IMR-90 (cell line): Measurements from ENCODE around the gene GABRB2. TPM values are rescaled to one million over a fixed set of nuclear protein-coding genes. Genes with fewer than 3 reads are reported as not detected.

ENCODE experiments used
- ATAC-seq: fragments of 200-7000 bp; cut with Tn5 transposase; 2 replicates; pipeline ENCODE4 v1.9.1; 2020; ENCODE audit warnings: low read depth, mild to moderate bottlenecking, moderate library complexity
- BruUV-seq: library from RNA; stranded (reverse); fragments of 400-500 nt; replicated peaks from 2 replicates; lab custom pipeline; 2021; lab: Mats Ljungman, UMichigan
- CTCF ChIA-PET: fragments of 300-600 bp; formaldehyde crosslinking; extraction: SDS; loops from one replicate; lab custom pipeline; 2021; ENCODE audit warnings: antibody characterized with exemption; lab: Yijun Ruan, JAX
- POLR2A ChIA-PET: fragments of 300-600 bp; sonication (Branson Sonifier 250); formaldehyde crosslinking; loops from one replicate; lab custom pipeline; 2022; ENCODE audit warnings: antibody characterized with exemption; ENCODE audit not compliant: unreplicated experiment; lab: Charles Lee
- DNase-seq: peaks from one replicate; pipeline ENCODE4 v3.0.0; 2013
- H2AFZ ChIP-seq: replicated peaks from 2 replicates; pipeline ENCODE3; 2013; ENCODE audit warnings: low read length, mild to moderate bottlenecking; ENCODE audit not compliant: poor library complexity
- H2AK5ac ChIP-seq: 2 replicates; pipeline ENCODE4 v1.6.1; 2013; ENCODE audit warnings: low read depth, low read length, inconsistent platforms
- H2AK9ac ChIP-seq: replicated peaks from 2 replicates; pipeline ENCODE3; 2013; ENCODE audit warnings: mild to moderate bottlenecking, low read depth, low read length, moderate library complexity; ENCODE audit not compliant: poor library complexity
- H2BK120ac ChIP-seq: 2 replicates; pipeline ENCODE4 v1.6.1; 2013; ENCODE audit warnings: low read depth, low read length, inconsistent platforms
- H2BK15ac ChIP-seq: 3 replicates; pipeline ENCODE4 v1.6.1; 2013; ENCODE audit warnings: low read depth, low read length, inconsistent platforms
- H2BK20ac ChIP-seq: 2 replicates; pipeline ENCODE4 v1.6.1; 2013; ENCODE audit warnings: low read depth, mild to moderate bottlenecking, inconsistent platforms, low read length, moderate library complexity
- H2BK5ac ChIP-seq: 2 replicates; pipeline ENCODE4 v1.6.1; 2013; ENCODE audit warnings: mild to moderate bottlenecking, low read depth, low read length, inconsistent platforms; ENCODE audit not compliant: poor library complexity, severe bottlenecking
- H3K14ac ChIP-seq: replicated peaks from 2 replicates; pipeline ENCODE4 v1.6.1; 2013; ENCODE audit warnings: low read depth, low read length, inconsistent platforms
- H3K18ac ChIP-seq: 2 replicates; pipeline ENCODE4 v1.6.1; 2013; ENCODE audit warnings: low read depth, low read length, control low read depth
- H3K23ac ChIP-seq: 2 replicates; pipeline ENCODE4 v1.6.1; 2013; ENCODE audit warnings: low read depth, low read length, inconsistent platforms
- H3K27ac ChIP-seq: 2 replicates; pipeline ENCODE4 v1.5.1; 2013; ENCODE audit warnings: mild to moderate bottlenecking, control low read depth, low read length; ENCODE audit not compliant: insufficient read depth
- H3K27me3 ChIP-seq: 2 replicates; pipeline ENCODE4 v1.6.1; 2013; ENCODE audit warnings: low read length; ENCODE audit not compliant: control insufficient read depth, insufficient read depth
- H3K36me3 ChIP-seq: 2 replicates; pipeline ENCODE4 v1.6.1; 2013; ENCODE audit warnings: low read length, mixed read lengths; ENCODE audit not compliant: control insufficient read depth, insufficient read depth
- H3K4ac ChIP-seq: 2 replicates; pipeline ENCODE4 v1.6.1; 2013; ENCODE audit warnings: low read depth, low read length, inconsistent platforms
- H3K4me1 ChIP-seq: 2 replicates; pipeline ENCODE4 v1.6.1; 2013; ENCODE audit warnings: low read length, mixed read lengths; ENCODE audit not compliant: control insufficient read depth, insufficient read depth
- H3K4me2 ChIP-seq: 2 replicates; pipeline ENCODE4 v1.6.1; 2013; ENCODE audit warnings: low read depth, mild to moderate bottlenecking, control low read depth, low read length, moderate library complexity
- H3K4me3 ChIP-seq: 2 replicates; pipeline ENCODE4 v1.5.1; 2013; ENCODE audit warnings: low read depth, mild to moderate bottlenecking, control low read depth, low read length, moderate library complexity; ENCODE audit not compliant: insufficient read depth
- H3K56ac ChIP-seq: 2 replicates; pipeline ENCODE4 v1.6.1; 2013; ENCODE audit warnings: low read length, inconsistent platforms; ENCODE audit not compliant: insufficient read depth; ENCODE audit errors: extremely low read depth
- H3K79me1 ChIP-seq, 2 experiments: 2 replicates each; pipeline ENCODE4 v1.6.1; 2013; ENCODE audit warnings: low read length in 2 of 2, inconsistent platforms in 1 of 2, low read depth in 1 of 2
- H3K9ac ChIP-seq: 2 replicates; pipeline ENCODE4 v1.6.1; 2013; ENCODE audit warnings: low read depth, low read length, control low read depth
- H3K9me1 ChIP-seq: 2 replicates; pipeline ENCODE4 v1.6.1; 2013; ENCODE audit warnings: low read length, inconsistent platforms; ENCODE audit not compliant: insufficient read depth
- H3K9me3 ChIP-seq: 2 replicates; pipeline ENCODE4 v1.6.1; 2013; ENCODE audit warnings: low read length; ENCODE audit not compliant: control insufficient read depth, insufficient read depth
- H4K20me1 ChIP-seq: 2 replicates; pipeline ENCODE4 v1.6.1; 2013; ENCODE audit warnings: low read length, inconsistent platforms; ENCODE audit not compliant: insufficient read depth
- H4K5ac ChIP-seq: 2 replicates; pipeline ENCODE4 v1.6.1; 2013; ENCODE audit warnings: mild to moderate bottlenecking, low read depth, low read length, control low read depth
- H4K8ac ChIP-seq, 2 experiments: 2 replicates each; pipeline ENCODE4 v1.6.1; 2013; ENCODE audit warnings: low read depth in 2 of 2, low read length in 2 of 2, control low read depth in 1 of 2, inconsistent platforms in 1 of 2
- H4K91ac ChIP-seq: 2 replicates; pipeline ENCODE4 v1.6.1; 2013; ENCODE audit warnings: low read depth, low read length, inconsistent platforms; ENCODE audit not compliant: insufficient read depth
- BHLHE40 ChIP-seq: fragments of 150-350 bp; IDR thresholded peaks from 2 replicates; pipeline ENCODE4 v1.6.1; 2016; ENCODE audit warnings: mild to moderate bottlenecking, low read depth, low read length
- CHD1 ChIP-seq: IDR thresholded peaks from 2 replicates; pipeline ENCODE4 v1.6.1; 2012; ENCODE audit warnings: low read depth, low read length, improper control_type of control experiment
- FOS ChIP-seq: fragments of 150-350 bp; IDR thresholded peaks from 2 replicates; pipeline ENCODE4 v1.6.1; 2016; ENCODE audit warnings: low read depth, low read length
- MAZ ChIP-seq: IDR thresholded peaks from 2 replicates; pipeline ENCODE4 v1.6.1; 2012; ENCODE audit warnings: low read depth, mild to moderate bottlenecking, low read length, improper control_type of control experiment, moderate library complexity, borderline replicate concordance
- MXI1 ChIP-seq: IDR thresholded peaks from 2 replicates; pipeline ENCODE4 v1.6.1; 2012; ENCODE audit warnings: low read depth, mild to moderate bottlenecking, low read length, moderate library complexity, borderline replicate concordance
- NFE2L2 ChIP-seq: fragments of 150-350 bp; IDR thresholded peaks from 2 replicates; pipeline ENCODE4 v1.6.1; 2016; ENCODE audit warnings: low read depth, mild to moderate bottlenecking, low read length
- POLR2A ChIP-seq: IDR thresholded peaks from 2 replicates; pipeline ENCODE4 v1.6.1; 2012; ENCODE audit warnings: mild to moderate bottlenecking, low read depth, low read length
- RAD21 ChIP-seq: IDR thresholded peaks from 2 replicates; pipeline ENCODE4 v1.6.1; 2012; ENCODE audit warnings: low read length, improper control_type of control experiment
- RCOR1 ChIP-seq: IDR thresholded peaks from 2 replicates; pipeline ENCODE4 v1.6.1; 2012; ENCODE audit warnings: mild to moderate bottlenecking, low read length, improper control_type of control experiment; ENCODE audit not compliant: insufficient replicate concordance
- SMC3 ChIP-seq: fragments of 150-350 bp; IDR thresholded peaks from 2 replicates; pipeline ENCODE4 v1.6.1; 2016; ENCODE audit warnings: low read depth, mild to moderate bottlenecking, antibody characterized with exemption, low read length, moderate library complexity
- WGBS, 2 experiments: methylation state at CpG; one replicate each; pipeline versions ENCODE4 v1.1.5 to v1.1.7; 2013; ENCODE audit warnings: missing lambda C conversion rate in 2 of 2; ENCODE audit not compliant: insufficient read length in 1 of 2; ENCODE audit errors: extremely low coverage in 2 of 2; 5-methylcytosine and 5-hydroxymethylcytosine counted together
- dilution Hi-C: fragments of 300-500 bp; cut with HindIII; formaldehyde crosslinking; loops from one replicate; pipeline ENCODE4 v1.14.3; 2018; ENCODE audit warnings: low sequenced_read_pairs; ENCODE audit not compliant: unreplicated experiment
- in situ Hi-C: fragments of 300-500 bp; cut with MboI; formaldehyde crosslinking; loops from 3 replicates; pipeline ENCODE4 v1.14.3; 2019; ENCODE audit warnings: low sequenced_read_pairs, inconsistent platforms, mixed read lengths
- intact Hi-C: fragments of 100-400 bp; cut with micrococcal nuclease; formaldehyde crosslinking; loops from 2 replicates; pipeline ENCODE4 v1.10.0; 2022
- polyA plus RNA-seq, 3 experiments: library from polyadenylated mRNA; depleted of rRNA; stranded (reverse); fragments of >200 nt; gene quantifications; 2 replicates each; pipeline ENCODE4 v1.2.3, GENCODE V29; 2012; ENCODE audit warnings: low replicate concordance in 1 of 3
- total RNA-seq: library from RNA; depleted of rRNA; stranded (reverse); fragments of >200 nt; gene quantifications from 2 replicates; pipeline ENCODE4 v1.2.3, GENCODE V29; 2012
- TF ChIP-seq, protein P1 (sequence below): conservative IDR thresholded peaks from 2 replicates; pipeline ENCODE4 v1.5.1; 2012; ENCODE audit warnings: mild to moderate bottlenecking, low read depth, low read length, improper control_type of control experiment

The GABRB2 gene
- total and polyA plus RNA-seq, 2 of the 4 experiments (the other 2 are of a cell fraction), result not detected

DNA sequence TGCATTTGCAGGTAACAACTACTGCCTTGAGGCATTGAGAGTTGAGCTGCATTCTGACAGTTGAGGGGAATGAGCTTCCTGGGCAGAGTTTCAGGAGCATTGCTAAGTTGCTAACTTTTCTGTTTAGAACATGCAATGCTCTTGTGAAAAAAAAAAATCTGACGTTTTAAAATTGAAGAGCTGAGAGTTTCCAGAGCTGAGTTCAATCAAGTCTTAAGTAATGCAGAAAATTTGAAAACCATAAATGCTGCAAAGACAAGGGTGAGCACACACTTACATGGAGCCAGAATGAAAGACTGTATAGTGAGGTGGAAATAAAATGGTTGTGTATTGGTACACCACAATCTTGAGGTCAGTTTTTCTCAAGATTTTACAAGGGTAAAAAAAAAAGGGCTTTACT is 166.0 kb downstream of the GABRB2 start:
- Histone ChIP-seq H4K8ac (no peak overlapping the region), H3K36me3 (no peaks in the 10 kb centered on the region), H3K4me2 (no peak overlapping the region), H2BK15ac (no peak overlapping the region), H2AK9ac (no peak overlapping the region), H3K14ac (no peak overlapping the region), H2AK5ac (no peak overlapping the region), H3K56ac (no peak overlapping the region), H4K91ac (no peak overlapping the region), H2AFZ (no peak overlapping the region), H2BK20ac (no peak overlapping the region), H4K20me1 (no peaks in the 10 kb centered on the region), H3K27me3 (no peaks in the 10 kb centered on the region), H3K79me1 (no peaks in the 10 kb centered on the region), H3K27ac (no peak overlapping the region), H3K4me3 (no peak overlapping the region), H3K18ac (no peak overlapping the region), H3K4ac (no peak overlapping the region), H2BK5ac (no peak overlapping the region), H3K9ac (no peak overlapping the region), H3K9me3 (peaks cover 3% of the 10 kb centered on the region; the same call in 1 of the 2 replicates), H3K23ac (no peak overlapping the region), H4K5ac (no peak overlapping the region), H2BK120ac (no peak overlapping the region), H3K9me1 (no peaks in the 10 kb centered on the region), H3K4me1 (no peaks in the 10 kb centered on the region)
- intact Hi-C loops, result no loop called here
- ATAC-seq (no peak), DNase-seq (no peak)
- in situ Hi-C loops, result no loop called here
- ChIA-PET POLR2A (no interaction called here), CTCF (no interaction called here)
- dilution Hi-C loops, result no loop called here
- WGBS, 2 experiments, result no CpG with 5 or more reads among the region's 1 CpG
- BruUV-seq, result no TSS peak
- TF ChIP-seq RAD21 (no peak), CHD1 (no peak), MXI1 (no peak), MAZ (no peak), POLR2A (no peak), NFE2L2 (no peak), SMC3 (no peak), RCOR1 (no peak), FOS (no peak), BHLHE40 (no peak)
- TF ChIP-seq, protein P1, sequence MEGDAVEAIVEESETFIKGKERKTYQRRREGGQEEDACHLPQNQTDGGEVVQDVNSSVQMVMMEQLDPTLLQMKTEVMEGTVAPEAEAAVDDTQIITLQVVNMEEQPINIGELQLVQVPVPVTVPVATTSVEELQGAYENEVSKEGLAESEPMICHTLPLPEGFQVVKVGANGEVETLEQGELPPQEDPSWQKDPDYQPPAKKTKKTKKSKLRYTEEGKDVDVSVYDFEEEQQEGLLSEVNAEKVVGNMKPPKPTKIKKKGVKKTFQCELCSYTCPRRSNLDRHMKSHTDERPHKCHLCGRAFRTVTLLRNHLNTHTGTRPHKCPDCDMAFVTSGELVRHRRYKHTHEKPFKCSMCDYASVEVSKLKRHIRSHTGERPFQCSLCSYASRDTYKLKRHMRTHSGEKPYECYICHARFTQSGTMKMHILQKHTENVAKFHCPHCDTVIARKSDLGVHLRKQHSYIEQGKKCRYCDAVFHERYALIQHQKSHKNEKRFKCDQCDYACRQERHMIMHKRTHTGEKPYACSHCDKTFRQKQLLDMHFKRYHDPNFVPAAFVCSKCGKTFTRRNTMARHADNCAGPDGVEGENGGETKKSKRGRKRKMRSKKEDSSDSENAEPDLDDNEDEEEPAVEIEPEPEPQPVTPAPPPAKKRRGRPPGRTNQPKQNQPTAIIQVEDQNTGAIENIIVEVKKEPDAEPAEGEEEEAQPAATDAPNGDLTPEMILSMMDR, result no peak
